H9 (cell line): ENCODE data around the gene SPDYE6. TPM values are rescaled to one million over a fixed set of nuclear protein-coding genes. Genes with fewer than 3 reads are reported as not detected.
A peak's percentile ranks its signal among the peaks of the same experiment; 100 is the strongest.

Experiments used
- DNase-seq: peaks from one replicate; pipeline ENCODE4 v3.0.0-alpha.2; 2017
- H2AFZ ChIP-seq: one replicate; pipeline ENCODE4 v1.6.1; 2013; ENCODE audit warnings: mild to moderate bottlenecking, low read length, control low read depth, moderate library complexity
- H2AK5ac ChIP-seq: 2 replicates; pipeline ENCODE4 v1.6.1; 2013; ENCODE audit warnings: low read length, control low read depth, mixed read lengths; ENCODE audit not compliant: insufficient read length
- H2BK120ac ChIP-seq: one replicate; pipeline ENCODE4 v1.6.1; 2013; ENCODE audit warnings: low read depth, mild to moderate bottlenecking, low read length, control low read depth, inconsistent platforms; ENCODE audit not compliant: poor library complexity, severe bottlenecking
- H2BK12ac ChIP-seq: 2 replicates; pipeline ENCODE4 v1.6.1; 2013; ENCODE audit warnings: low read length, control low read depth, mixed read lengths, low read depth; ENCODE audit not compliant: insufficient read length
- H2BK15ac ChIP-seq: 2 replicates; pipeline ENCODE4 v1.6.1; 2013; ENCODE audit warnings: low read depth, low read length, control low read depth
- H2BK20ac ChIP-seq: one replicate; pipeline ENCODE4 v1.6.1; 2013; ENCODE audit warnings: low read depth, mild to moderate bottlenecking, low read length, control low read depth, inconsistent platforms; ENCODE audit not compliant: poor library complexity, severe bottlenecking
- H2BK5ac ChIP-seq: 2 replicates; pipeline ENCODE4 v1.6.1; 2013; ENCODE audit warnings: low read length, control low read depth, mixed read lengths; ENCODE audit not compliant: insufficient read length
- H3K14ac ChIP-seq: 2 replicates; pipeline ENCODE4 v1.6.1; 2013; ENCODE audit warnings: low read length, control low read depth; ENCODE audit not compliant: insufficient read depth
- H3K18ac ChIP-seq: 2 replicates; pipeline ENCODE4 v1.6.1; 2013; ENCODE audit warnings: low read depth, mild to moderate bottlenecking, mixed read lengths, low read length, control low read depth; ENCODE audit not compliant: insufficient read length
- H3K23ac ChIP-seq: 2 replicates; pipeline ENCODE4 v1.6.1; 2013; ENCODE audit warnings: low read length, control low read depth, mixed read lengths, low read depth; ENCODE audit not compliant: insufficient read length
- H3K23me2 ChIP-seq: 2 replicates; pipeline ENCODE4 v1.6.1; 2013; ENCODE audit warnings: low read depth, mild to moderate bottlenecking, mixed read lengths, low read length, control low read depth; ENCODE audit not compliant: insufficient read length, poor library complexity, severe bottlenecking
- H3K27ac ChIP-seq: 2 replicates; pipeline ENCODE4 v1.5.1; 2013; ENCODE audit warnings: low read length, control low read depth, mixed read lengths, low read depth; ENCODE audit not compliant: insufficient read length
- H3K27me3 ChIP-seq: 2 replicates; pipeline ENCODE4 v1.6.1; 2013; ENCODE audit warnings: low read length, control low read depth, inconsistent platforms; ENCODE audit not compliant: insufficient read depth
- H3K4ac ChIP-seq: 2 replicates; pipeline ENCODE4 v1.6.1; 2013; ENCODE audit warnings: low read depth, mild to moderate bottlenecking, control low read depth, inconsistent platforms, low read length, moderate library complexity
- H3K4me1 ChIP-seq: 2 replicates; pipeline ENCODE4 v1.6.1; 2013; ENCODE audit warnings: low read length, control low read depth, inconsistent platforms; ENCODE audit not compliant: insufficient read depth
- H3K4me2 ChIP-seq: 2 replicates; pipeline ENCODE4 v1.6.1; 2013; ENCODE audit warnings: low read length, control low read depth, mixed read lengths; ENCODE audit not compliant: insufficient read length, insufficient read depth
- H3K56ac ChIP-seq: 2 replicates; pipeline ENCODE4 v1.6.1; 2013; ENCODE audit warnings: low read depth, mild to moderate bottlenecking, mixed read lengths, low read length, control low read depth; ENCODE audit not compliant: insufficient read length
- H3K79me1 ChIP-seq: 2 replicates; pipeline ENCODE4 v1.6.1; 2013; ENCODE audit warnings: low read depth, mild to moderate bottlenecking, moderate library complexity, low read length, control low read depth, inconsistent platforms; ENCODE audit not compliant: insufficient read depth, poor library complexity, severe bottlenecking
- H3K79me2 ChIP-seq: 2 replicates; pipeline ENCODE4 v1.6.1; 2013; ENCODE audit warnings: low read length, control low read depth, inconsistent platforms; ENCODE audit not compliant: insufficient read depth
- H3K9ac ChIP-seq: 2 replicates; pipeline ENCODE4 v1.6.1; 2013; ENCODE audit warnings: low read length, control low read depth, mixed read lengths; ENCODE audit not compliant: insufficient read length; ENCODE audit errors: extremely low read depth
- H3K9me3 ChIP-seq: one replicate; pipeline ENCODE4 v1.6.1; 2013; ENCODE audit warnings: low read depth, low read length, inconsistent platforms; ENCODE audit not compliant: control insufficient read depth
- H3T11ph ChIP-seq: one replicate; pipeline ENCODE4 v1.6.1; 2013; ENCODE audit warnings: mild to moderate bottlenecking, low read length, control low read depth, inconsistent platforms
- H4K20me1 ChIP-seq: one replicate; pipeline ENCODE4 v1.6.1; 2013; ENCODE audit not compliant: control insufficient read depth, insufficient read length, insufficient read depth
- H4K5ac ChIP-seq: 2 replicates; pipeline ENCODE4 v1.6.1; 2013; ENCODE audit warnings: low read depth, mild to moderate bottlenecking, mixed read lengths, low read length, control low read depth; ENCODE audit not compliant: insufficient read length
- H4K8ac ChIP-seq: replicated peaks from 2 replicates; pipeline ENCODE4 v1.6.1; 2013; ENCODE audit warnings: low read length, control low read depth, mixed read lengths, low read depth; ENCODE audit not compliant: insufficient read length
- H4K91ac ChIP-seq: 2 replicates; pipeline ENCODE4 v1.6.1; 2013; ENCODE audit warnings: low read depth, mild to moderate bottlenecking, moderate library complexity, mixed read lengths, low read length, control low read depth; ENCODE audit not compliant: insufficient read length
- H3K27ac Mint-ChIP-seq, 3 experiments: 2 replicates in 2 of 3; 3 replicates in 1 of 3; pipeline ENCODE4 v1.8.0; 2020 to 2021; ENCODE audit warnings: mixed read lengths in 3 of 3, mild to moderate bottlenecking in 1 of 3, moderate library complexity in 1 of 3
- H3K27me3 Mint-ChIP-seq: 2 replicates; pipeline ENCODE4 v1.8.0; 2021; ENCODE audit warnings: low read depth, mild to moderate bottlenecking, moderate library complexity, mixed read lengths
- H3K36me3 Mint-ChIP-seq, 3 experiments: 2 replicates in 2 of 3; 3 replicates in 1 of 3; pipeline ENCODE4 v1.8.0; 2020 to 2021; ENCODE audit warnings: low read depth in 3 of 3, mixed read lengths in 3 of 3; ENCODE audit not compliant: insufficient read depth in 1 of 3
- H3K4me1 Mint-ChIP-seq, 2 experiments: 2 replicates each; pipeline ENCODE4 v1.8.0; 2020; ENCODE audit warnings: mixed read lengths in 2 of 2
- H3K4me3 Mint-ChIP-seq, 2 experiments: 2 replicates in 1 of 2; 3 replicates in 1 of 2; pipeline ENCODE4 v1.8.0; 2020 to 2021; ENCODE audit warnings: mild to moderate bottlenecking in 2 of 2, mixed read lengths in 2 of 2, moderate library complexity in 1 of 2
- H3K9me3 Mint-ChIP-seq, 2 experiments: 2 replicates in 1 of 2; 3 replicates in 1 of 2; pipeline ENCODE4 v1.8.0; 2020; ENCODE audit warnings: mild to moderate bottlenecking in 2 of 2, mixed read lengths in 2 of 2, moderate library complexity in 1 of 2
- WGBS: extraction: QIAGEN DNeasy Blood & Tissue Kit; methylation state at CpG from one replicate; pipeline ENCODE4 v1.1.7; 2013; ENCODE audit warnings: missing lambda C conversion rate, low lambda C conversion rate, mixed read lengths; ENCODE audit not compliant: insufficient read length; ENCODE audit errors: extremely low coverage; 5-methylcytosine and 5-hydroxymethylcytosine counted together
- total RNA-seq: library from RNA; stranded (reverse); gene quantifications from 2 replicates; pipeline ENCODE4 v1.2.1, GENCODE V29; 2021
- TF ChIP-seq, protein P1 (sequence below): fragments of 200-600 bp; sonication (generic); conservative IDR thresholded peaks from 3 replicates; pipeline ENCODE4 v1.8.0; 2021; ENCODE audit warnings: antibody characterized with exemption, mild to moderate bottlenecking

The SPDYE6 gene
- total RNA-seq, 1 experiment from 2014 or later: not detected

- Histone ChIP-seq H4K5ac (no peak overlapping the region), H3K79me1 (no peaks in the 10 kb centered on the region), H2AK5ac (no peak overlapping the region), H3K23ac (no peak overlapping the region), H2AFZ (no peak overlapping the region), H3K9me3 (no peaks in the 10 kb centered on the region), H2BK120ac (no peak overlapping the region), H3K9ac (no peak overlapping the region), H2BK5ac (no peak overlapping the region), H3K18ac (no peak overlapping the region), H3K27ac (no peak overlapping the region), H2BK15ac (no peak overlapping the region), H4K91ac (no peak overlapping the region), H3K4me1 (no peaks in the 10 kb centered on the region; the same call in 1 of the 2 replicates), H3K14ac (no peak overlapping the region), H3K27me3 (no peaks in the 10 kb centered on the region), H2BK12ac (no peak overlapping the region), H3T11ph (no peak overlapping the region), H4K20me1 (no peaks in the 10 kb centered on the region), H4K8ac (no peak overlapping the region), H3K56ac (no peak overlapping the region), H3K4ac (no peak overlapping the region), H2BK20ac (no peak overlapping the region), H3K23me2 (no peaks in the 10 kb centered on the region), H3K4me2 (no peak overlapping the region), H3K79me2 (no peaks in the 10 kb centered on the region)
- peaks cover 17% of the 10 kb centered on the region for H3K27me3 Mint-ChIP-seq
- TF ChIP-seq, protein P1, sequence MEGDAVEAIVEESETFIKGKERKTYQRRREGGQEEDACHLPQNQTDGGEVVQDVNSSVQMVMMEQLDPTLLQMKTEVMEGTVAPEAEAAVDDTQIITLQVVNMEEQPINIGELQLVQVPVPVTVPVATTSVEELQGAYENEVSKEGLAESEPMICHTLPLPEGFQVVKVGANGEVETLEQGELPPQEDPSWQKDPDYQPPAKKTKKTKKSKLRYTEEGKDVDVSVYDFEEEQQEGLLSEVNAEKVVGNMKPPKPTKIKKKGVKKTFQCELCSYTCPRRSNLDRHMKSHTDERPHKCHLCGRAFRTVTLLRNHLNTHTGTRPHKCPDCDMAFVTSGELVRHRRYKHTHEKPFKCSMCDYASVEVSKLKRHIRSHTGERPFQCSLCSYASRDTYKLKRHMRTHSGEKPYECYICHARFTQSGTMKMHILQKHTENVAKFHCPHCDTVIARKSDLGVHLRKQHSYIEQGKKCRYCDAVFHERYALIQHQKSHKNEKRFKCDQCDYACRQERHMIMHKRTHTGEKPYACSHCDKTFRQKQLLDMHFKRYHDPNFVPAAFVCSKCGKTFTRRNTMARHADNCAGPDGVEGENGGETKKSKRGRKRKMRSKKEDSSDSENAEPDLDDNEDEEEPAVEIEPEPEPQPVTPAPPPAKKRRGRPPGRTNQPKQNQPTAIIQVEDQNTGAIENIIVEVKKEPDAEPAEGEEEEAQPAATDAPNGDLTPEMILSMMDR: no peak
- H3K9me3 Mint-ChIP-seq: no peaks in the 10 kb centered on the region
- no peak for DNase-seq
- H3K4me1 Mint-ChIP-seq: peaks cover 13 to 23% of the 10 kb centered on the region in 2 experiments
- peak overlapping the region in 1 of 3 experiments; percentile 29; a peak in 1 of 7 replicates for H3K27ac Mint-ChIP-seq
- no CpG with 5 or more reads among the region's 14 CpGs for WGBS
- H3K36me3 Mint-ChIP-seq: peaks cover 0 to 8% (median 6%) of the 10 kb centered on the region in 3 experiments; a peak in 3 of 7 replicates
- peak overlapping the region in 1 of 2 experiments; percentile 26; a peak in 2 of 5 replicates for H3K4me3 Mint-ChIP-seq
These were observed 36.1 kb downstream of the SPDYE6 start for GRCh38 chr7:102320181-102320580.
